ENCODE data around the gene ETV2. TPM values are rescaled to one million over a fixed set of nuclear protein-coding genes. Genes with fewer than 3 reads are reported as not detected.

The ETV2 gene
- polyA plus RNA-seq, 1 donor (not counting 4 experiments of a cell fraction or from before 2014, with no cell fraction given): 0.43 TPM

DNA sequence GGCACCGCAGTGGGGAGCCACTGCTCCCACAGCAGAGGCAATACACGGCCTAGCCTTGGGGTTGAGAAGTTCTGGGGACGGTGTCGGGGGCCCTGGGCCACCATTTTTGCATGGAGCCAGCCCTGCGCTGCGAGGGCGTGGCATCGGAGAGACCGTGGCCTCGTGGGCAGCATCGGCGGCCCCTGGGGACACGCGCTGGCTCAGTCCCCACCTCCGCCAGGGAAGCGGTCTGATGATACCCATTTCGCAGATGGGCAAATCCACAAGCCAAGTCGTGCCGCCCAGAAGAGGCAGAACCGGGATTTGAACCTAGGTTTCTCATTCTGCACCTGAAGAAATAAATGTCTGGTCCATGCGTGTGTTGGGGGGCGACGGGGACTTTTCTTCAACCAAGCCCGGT, 23.6 kb downstream of the ETV2 start:
- no peak overlapping the region for H3K4me3 ChIP-seq (ENCODE audit: control insufficient read depth in 2 of 3, extremely low read depth in 1 of 3, insufficient read depth in 2 of 3, low read depth in 1 of 3, low read length in 3 of 3)
- dilution Hi-C loops (cut with MboI; ENCODE audit: extremely low pct_ligation_motif_present, low sequenced_read_pairs): no loop called here
- no peaks in the 10 kb centered on the region for H3K9me1 ChIP-seq (ENCODE audit: control insufficient read depth, extremely low read depth, insufficient read depth, low read length)
- H3K4me2 ChIP-seq (ENCODE audit: control insufficient read depth, extremely low read depth, insufficient read depth, low read depth, low read length): no peak overlapping the region
- TF ChIP-seq EZH2 (IDR thresholded peaks at IDR 0.05; ENCODE audit: low read length): no peak
- TF ChIP-seq, protein P1, sequence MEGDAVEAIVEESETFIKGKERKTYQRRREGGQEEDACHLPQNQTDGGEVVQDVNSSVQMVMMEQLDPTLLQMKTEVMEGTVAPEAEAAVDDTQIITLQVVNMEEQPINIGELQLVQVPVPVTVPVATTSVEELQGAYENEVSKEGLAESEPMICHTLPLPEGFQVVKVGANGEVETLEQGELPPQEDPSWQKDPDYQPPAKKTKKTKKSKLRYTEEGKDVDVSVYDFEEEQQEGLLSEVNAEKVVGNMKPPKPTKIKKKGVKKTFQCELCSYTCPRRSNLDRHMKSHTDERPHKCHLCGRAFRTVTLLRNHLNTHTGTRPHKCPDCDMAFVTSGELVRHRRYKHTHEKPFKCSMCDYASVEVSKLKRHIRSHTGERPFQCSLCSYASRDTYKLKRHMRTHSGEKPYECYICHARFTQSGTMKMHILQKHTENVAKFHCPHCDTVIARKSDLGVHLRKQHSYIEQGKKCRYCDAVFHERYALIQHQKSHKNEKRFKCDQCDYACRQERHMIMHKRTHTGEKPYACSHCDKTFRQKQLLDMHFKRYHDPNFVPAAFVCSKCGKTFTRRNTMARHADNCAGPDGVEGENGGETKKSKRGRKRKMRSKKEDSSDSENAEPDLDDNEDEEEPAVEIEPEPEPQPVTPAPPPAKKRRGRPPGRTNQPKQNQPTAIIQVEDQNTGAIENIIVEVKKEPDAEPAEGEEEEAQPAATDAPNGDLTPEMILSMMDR (optimal IDR thresholded peaks at IDR 0.05 in 1 of 3, IDR thresholded peaks at IDR 0.05 in 1 of 3, conservative IDR thresholded peaks at IDR 0.05 in 1 of 3; ENCODE audit: extremely low read depth in 1 of 3, insufficient read depth in 2 of 3, low read length in 3 of 3): no peak
- H2AFZ ChIP-seq (ENCODE audit: control insufficient read depth, low read length): no peak overlapping the region
- H3K9me3 ChIP-seq (ENCODE audit: control insufficient read depth, low read depth, low read length): no peaks in the 10 kb centered on the region
- H3K9ac ChIP-seq (ENCODE audit: control insufficient read depth, extremely low read depth, insufficient read depth, low read length): no peak overlapping the region
- no peaks in the 10 kb centered on the region for H3K4me1 ChIP-seq (ENCODE audit: control insufficient read depth, extremely low read depth, insufficient read depth, low read length)
- peaks cover 1 to 5% of the 10 kb centered on the region in 2 experiments for H3K36me3 ChIP-seq (ENCODE audit: control insufficient read depth in 2 of 2, extremely low read depth in 1 of 2, insufficient read depth in 2 of 2, low read length in 2 of 2)
- H4K20me1 ChIP-seq (ENCODE audit: control insufficient read depth, extremely low read depth, insufficient read depth, low read length): no peaks in the 10 kb centered on the region
- DNase-seq (ENCODE audit: low read depth, low spot score): no peak
- no peak overlapping the region for H3K27ac ChIP-seq (ENCODE audit: control insufficient read depth, insufficient read depth, low read length)
- no peak for FAIRE-seq
- peaks cover 6% of the 10 kb centered on the region for H3K27me3 ChIP-seq (ENCODE audit: control insufficient read depth, extremely low read depth, insufficient read depth, low read length)
- no peaks in the 10 kb centered on the region for H3K79me2 ChIP-seq (ENCODE audit: control insufficient read depth, insufficient read depth, low read length)

DNA sequence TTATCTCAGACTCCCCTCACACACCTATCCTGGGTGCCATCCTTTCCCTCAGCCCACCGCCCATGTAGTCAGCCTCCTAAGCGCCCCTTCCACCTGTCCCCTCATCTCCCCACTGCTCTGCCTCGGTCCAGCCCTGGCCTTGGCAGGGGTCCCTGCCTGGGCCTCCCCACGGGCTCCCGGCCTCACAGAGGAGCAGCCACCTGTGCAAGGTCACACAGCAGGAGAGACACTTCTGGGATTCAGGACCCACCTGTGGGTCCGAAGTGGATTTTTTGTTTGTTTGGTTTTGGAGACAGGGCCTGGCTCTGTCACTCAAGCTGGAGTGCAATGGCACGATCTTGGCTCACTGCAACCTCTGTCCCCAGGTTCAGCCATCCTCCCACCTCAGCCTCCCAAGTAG, 24.1 kb downstream of the ETV2 start:
- H3K79me2 ChIP-seq (ENCODE audit: control insufficient read depth, insufficient read depth, low read length): no peaks in the 10 kb centered on the region
- no peak overlapping the region for H3K27ac ChIP-seq (ENCODE audit: control insufficient read depth, insufficient read depth, low read length)
- DNase-seq (ENCODE audit: low read depth, low spot score) (no peak), FAIRE-seq (no peak)
- H4K20me1 ChIP-seq (ENCODE audit: control insufficient read depth, extremely low read depth, insufficient read depth, low read length): no peaks in the 10 kb centered on the region
- H3K4me3 ChIP-seq (ENCODE audit: control insufficient read depth in 2 of 3, extremely low read depth in 1 of 3, insufficient read depth in 2 of 3, low read depth in 1 of 3, low read length in 3 of 3): no peak overlapping the region
- peaks cover 6% of the 10 kb centered on the region for H3K27me3 ChIP-seq (ENCODE audit: control insufficient read depth, extremely low read depth, insufficient read depth, low read length)
- dilution Hi-C loops (cut with MboI; ENCODE audit: extremely low pct_ligation_motif_present, low sequenced_read_pairs): no loop called here
- H3K9me1 ChIP-seq (ENCODE audit: control insufficient read depth, extremely low read depth, insufficient read depth, low read length): no peaks in the 10 kb centered on the region
- no peak for TF ChIP-seq EZH2 (IDR thresholded peaks at IDR 0.05; ENCODE audit: low read length)
- TF ChIP-seq, protein P1 (optimal IDR thresholded peaks at IDR 0.05 in 1 of 3, IDR thresholded peaks at IDR 0.05 in 1 of 3, conservative IDR thresholded peaks at IDR 0.05 in 1 of 3; ENCODE audit: extremely low read depth in 1 of 3, insufficient read depth in 2 of 3, low read length in 3 of 3): no peak
- H3K9me3 ChIP-seq (ENCODE audit: control insufficient read depth, low read depth, low read length): no peaks in the 10 kb centered on the region
- no peaks in the 10 kb centered on the region for H3K4me1 ChIP-seq (ENCODE audit: control insufficient read depth, extremely low read depth, insufficient read depth, low read length)
- H3K9ac ChIP-seq (ENCODE audit: control insufficient read depth, extremely low read depth, insufficient read depth, low read length): no peak overlapping the region
- H3K4me2 ChIP-seq (ENCODE audit: control insufficient read depth, extremely low read depth, insufficient read depth, low read depth, low read length): no peak overlapping the region
- H3K36me3 ChIP-seq (ENCODE audit: control insufficient read depth in 2 of 2, extremely low read depth in 1 of 2, insufficient read depth in 2 of 2, low read length in 2 of 2): peaks cover 1 to 5% of the 10 kb centered on the region in 2 experiments
- H2AFZ ChIP-seq (ENCODE audit: control insufficient read depth, low read length): no peak overlapping the region
